Measurements from ENCODE around the gene METTL6. TPM values are rescaled to one million over a fixed set of nuclear protein-coding genes. Genes with fewer than 3 reads are reported as not detected.
A peak's percentile ranks its signal among the peaks of the same experiment; 100 is the strongest.
"Not testable (repeated sequence)": the region's sequence is repeated elsewhere in the genome, so short reads cannot be mapped to it uniquely, and the experiment has no call there.

Gene METTL6
- total RNA-seq, 2 experiments from 2014 or later: 12.7 to 23.5 TPM

GRCh38 chr3:15391007-15391406, 36.3 kb downstream of the METTL6 start:
- Histone ChIP-seq H3K36me3 (ENCODE audit: insufficient read depth, low read length) (peaks cover 10% of the 10 kb centered on the region), H3K27ac (ENCODE audit: low read depth, low read length, poor library complexity, severe bottlenecking) (no peak overlapping the region), H3K4me2 (ENCODE audit: low read length) (no peak overlapping the region), H4K20me1 (ENCODE audit: insufficient read depth, low read length) (no peaks in the 10 kb centered on the region), H3K9me3 (ENCODE audit: low read length) (peaks cover 17% of the 10 kb centered on the region), H3K9me2 (ENCODE audit: insufficient read depth, low read length) (no peaks in the 10 kb centered on the region), H2AFZ (ENCODE audit: low read length) (no peak overlapping the region; the same call in 1 of the 2 replicates), H3K4me1 (ENCODE audit: insufficient read depth, low read length, poor library complexity, severe bottlenecking) (peaks cover 41% of the 10 kb centered on the region), H3K4me3 (ENCODE audit: low read depth, low read length, poor library complexity, severe bottlenecking) (no peak overlapping the region), H3K79me2 (ENCODE audit: insufficient read depth, low read depth, low read length) (no peaks in the 10 kb centered on the region)
- intact Hi-C loops (cut with micrococcal nuclease; ENCODE audit: unreplicated experiment): no loop called here
- no peak for TF ChIP-seq CTCF (conservative IDR thresholded peaks at IDR 0.05; ENCODE audit: low read length)
- no peak for TF ChIP-seq EZH2phosphoT487 (IDR thresholded peaks at IDR 0.05; ENCODE audit: borderline replicate concordance, low read depth, low read length)
- ChIA-PET CTCF (ENCODE audit: unreplicated experiment) (no interaction called here), POLR2A (interaction anchor here (1.3 kb wide), 1 partner anchor 126 kb away, joined by 4 read pairs; no protein-coding TSS in a partner anchor)
- no peak for DNase-seq (ENCODE audit: low spot score)
- no TSS peak for BruUV-seq (replicated peaks)

GRCh38 chr3:15390460-15390859, 36.9 kb downstream of the METTL6 start:
- intact Hi-C loops (cut with micrococcal nuclease; ENCODE audit: unreplicated experiment): no loop called here
- no peak for TF ChIP-seq EZH2phosphoT487 (IDR thresholded peaks at IDR 0.05; ENCODE audit: borderline replicate concordance, low read depth, low read length)
- TF ChIP-seq CTCF (conservative IDR thresholded peaks at IDR 0.05; ENCODE audit: low read length): no peak
- Histone ChIP-seq H3K9me3 (ENCODE audit: low read length) (peaks cover 23% of the 10 kb centered on the region), H3K4me3 (ENCODE audit: low read depth, low read length, poor library complexity, severe bottlenecking) (no peak overlapping the region), H3K79me2 (ENCODE audit: insufficient read depth, low read depth, low read length) (no peaks in the 10 kb centered on the region), H3K9me2 (ENCODE audit: insufficient read depth, low read length) (no peaks in the 10 kb centered on the region), H3K4me1 (ENCODE audit: insufficient read depth, low read length, poor library complexity, severe bottlenecking) (peaks cover 47% of the 10 kb centered on the region), H3K36me3 (ENCODE audit: insufficient read depth, low read length) (peaks cover 15% of the 10 kb centered on the region), H4K20me1 (ENCODE audit: insufficient read depth, low read length) (no peaks in the 10 kb centered on the region), H3K4me2 (ENCODE audit: low read length) (no peak overlapping the region), H2AFZ (ENCODE audit: low read length) (peak overlapping the region; percentile 48; the same call in 1 of the 2 replicates), H3K27ac (ENCODE audit: low read depth, low read length, poor library complexity, severe bottlenecking) (no peak overlapping the region)
- no TSS peak for BruUV-seq (replicated peaks)
- ChIA-PET POLR2A (interaction anchor here (0.6 to 1.3 kb wide), 2 partner anchors 126 to 182 kb away, joined by 3 to 4 read pairs; no protein-coding TSS in a partner anchor), CTCF (ENCODE audit: unreplicated experiment) (no interaction called here)
- DNase-seq (ENCODE audit: low spot score): no peak

GRCh38 chr3:15388335-15388734, 39.0 kb downstream of the METTL6 start:
- POLR2A ChIA-PET: interaction anchor here (0.6 to 1.6 kb wide), 9 partner anchors 22 to 839 kb away, joined by 3 to 4 read pairs (median 3); partner anchors contain the start of gene CAPN7
- H3K36me3 ChIP-seq (ENCODE audit: insufficient read depth, low read length): peaks cover 15% of the 10 kb centered on the region
- H3K9me3 ChIP-seq (ENCODE audit: low read length): peaks cover 24% of the 10 kb centered on the region
- CTCF ChIA-PET (ENCODE audit: unreplicated experiment); H3K4me3 ChIP-seq (ENCODE audit: low read depth, low read length, poor library complexity, severe bottlenecking); BruUV-seq (replicated peaks); H3K79me2 ChIP-seq (ENCODE audit: insufficient read depth, low read depth, low read length); intact Hi-C loops (cut with micrococcal nuclease; ENCODE audit: unreplicated experiment); H3K9me2 ChIP-seq (ENCODE audit: insufficient read depth, low read length); H4K20me1 ChIP-seq (ENCODE audit: insufficient read depth, low read length); DNase-seq (ENCODE audit: low spot score): not testable (repeated sequence)
- peak overlapping the region; percentile 35; the same call in 1 of the 2 replicates for H3K4me2 ChIP-seq (ENCODE audit: low read length)
- H3K4me1 ChIP-seq (ENCODE audit: insufficient read depth, low read length, poor library complexity, severe bottlenecking): peaks cover 68% of the 10 kb centered on the region
- peak overlapping the region; percentile 48; the same call in 1 of the 2 replicates for H2AFZ ChIP-seq (ENCODE audit: low read length)
- peak overlapping the region; percentile 15 for H3K27ac ChIP-seq (ENCODE audit: low read depth, low read length, poor library complexity, severe bottlenecking)
